Calu3 (cell line): ENCODE measurements around the gene ABL2. TPM values are rescaled to one million over a fixed set of nuclear protein-coding genes. Genes with fewer than 3 reads are reported as not detected.

Experiments
- BruUV-seq: library from RNA; stranded (reverse); fragments of 400-500 nt; replicated peaks from 2 replicates; lab custom pipeline; 2021; lab: Mats Ljungman, UMichigan
- CTCF ChIA-PET: fragments of 300-600 bp; sonication (Branson Sonifier 250); formaldehyde crosslinking; loops from one replicate; lab custom pipeline; 2022; ENCODE audit warnings: antibody characterized with exemption; lab: Charles Lee
- DNase-seq: peaks from one replicate; pipeline ENCODE4 v3.0.0; 2022
- H3K27ac Mint-ChIP-seq: one replicate; pipeline ENCODE4 v1.8.0; 2022; ENCODE audit warnings: mixed read lengths; ENCODE audit not compliant: unreplicated experiment
- H3K27me3 Mint-ChIP-seq: one replicate; pipeline ENCODE4 v1.8.0; 2022; ENCODE audit warnings: mixed read lengths; ENCODE audit not compliant: unreplicated experiment
- H3K36me3 Mint-ChIP-seq: one replicate; pipeline ENCODE4 v1.8.0; 2022; ENCODE audit warnings: mild to moderate bottlenecking, moderate library complexity, mixed read lengths; ENCODE audit not compliant: insufficient read depth, unreplicated experiment
- H3K4me1 Mint-ChIP-seq: one replicate; pipeline ENCODE4 v1.8.0; 2022; ENCODE audit warnings: mild to moderate bottlenecking, low read depth, mixed read lengths; ENCODE audit not compliant: unreplicated experiment
- H3K4me3 Mint-ChIP-seq: one replicate; pipeline ENCODE4 v1.8.0; 2022; ENCODE audit warnings: mild to moderate bottlenecking, low read depth, moderate library complexity, mixed read lengths; ENCODE audit not compliant: unreplicated experiment
- H3K9me3 Mint-ChIP-seq: one replicate; pipeline ENCODE4 v1.8.0; 2022; ENCODE audit warnings: low read depth, mixed read lengths; ENCODE audit not compliant: unreplicated experiment
- CTCF ChIP-seq: fragments of 200-600 bp; IDR thresholded peaks from one replicate; pipeline ENCODE4 v1.8.0; 2022; ENCODE audit warnings: antibody characterized with exemption; ENCODE audit not compliant: unreplicated experiment
- intact Hi-C: fragments of 100-400 bp; cut with micrococcal nuclease; formaldehyde crosslinking; loops from one replicate; pipeline ENCODE4 v1.10.0; 2022; ENCODE audit not compliant: unreplicated experiment
- total RNA-seq: library from RNA; stranded (reverse); gene quantifications from 2 replicates; pipeline ENCODE4 v1.2.3, GENCODE V29; 2022

ABL2 gene
- total RNA-seq, 1 experiment from 2014 or later: 47.8 TPM

GRCh38 chr1:179169616-179170467, 59.6 kb downstream of the ABL2 start:
- H3K36me3 Mint-ChIP-seq: no peaks in the 10 kb centered on the region
- no peaks in the 10 kb centered on the region for H3K9me3 Mint-ChIP-seq
- CTCF ChIA-PET: no interaction called here
- peak overlapping the region; percentile 69 for H3K27ac Mint-ChIP-seq
- H3K4me1 Mint-ChIP-seq: peaks cover 49% of the 10 kb centered on the region
- no TSS peak for BruUV-seq
- no peak for DNase-seq
- no peak overlapping the region for H3K4me3 Mint-ChIP-seq
- intact Hi-C loops: no loop called here
- H3K27me3 Mint-ChIP-seq: no peaks in the 10 kb centered on the region
- TF ChIP-seq CTCF: no peak

GRCh38 chr1:179168536-179168935, 60.9 kb downstream of the ABL2 start:
- H3K27me3 Mint-ChIP-seq: no peaks in the 10 kb centered on the region
- H3K4me1 Mint-ChIP-seq: peaks cover 59% of the 10 kb centered on the region
- CTCF ChIA-PET: no interaction called here
- no TSS peak for BruUV-seq
- H3K9me3 Mint-ChIP-seq: no peaks in the 10 kb centered on the region
- H3K4me3 Mint-ChIP-seq: no peak overlapping the region
- intact Hi-C loops: no loop called here
- no peak for TF ChIP-seq CTCF
- DNase-seq: no peak
- no peak overlapping the region for H3K27ac Mint-ChIP-seq
- no peaks in the 10 kb centered on the region for H3K36me3 Mint-ChIP-seq

DNA sequence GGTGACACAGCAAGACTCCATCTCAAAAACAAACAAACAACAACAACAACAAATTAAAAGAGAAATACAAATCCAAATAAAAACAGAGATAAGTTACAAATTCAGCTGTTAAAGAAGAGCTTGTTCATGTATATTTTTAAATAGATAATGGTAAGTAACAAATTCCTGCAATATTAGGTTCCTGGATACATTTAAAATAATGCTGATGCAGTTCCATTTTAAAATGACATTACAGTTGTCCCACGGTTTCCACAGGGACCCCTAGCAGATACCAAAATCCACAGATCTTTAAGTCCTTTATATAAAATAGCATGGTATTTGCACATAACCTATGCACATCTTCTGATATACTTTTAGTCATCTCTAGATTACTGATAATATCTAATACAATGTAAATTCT, 61.5 kb downstream of the ABL2 start:
- Mint-ChIP-seq H3K4me1 (peaks cover 61% of the 10 kb centered on the region), H3K27ac (no peak overlapping the region), H3K36me3 (no peaks in the 10 kb centered on the region), H3K4me3 (no peak overlapping the region), H3K27me3 (no peaks in the 10 kb centered on the region), H3K9me3 (no peaks in the 10 kb centered on the region)
- DNase-seq: no peak
- no TSS peak for BruUV-seq
- CTCF ChIA-PET: interaction anchor here (0.7 kb wide), 1 partner anchor 47 kb away, joined by 4 read pairs; no protein-coding TSS in a partner anchor
- intact Hi-C loops: no loop called here
- no peak for TF ChIP-seq CTCF

DNA sequence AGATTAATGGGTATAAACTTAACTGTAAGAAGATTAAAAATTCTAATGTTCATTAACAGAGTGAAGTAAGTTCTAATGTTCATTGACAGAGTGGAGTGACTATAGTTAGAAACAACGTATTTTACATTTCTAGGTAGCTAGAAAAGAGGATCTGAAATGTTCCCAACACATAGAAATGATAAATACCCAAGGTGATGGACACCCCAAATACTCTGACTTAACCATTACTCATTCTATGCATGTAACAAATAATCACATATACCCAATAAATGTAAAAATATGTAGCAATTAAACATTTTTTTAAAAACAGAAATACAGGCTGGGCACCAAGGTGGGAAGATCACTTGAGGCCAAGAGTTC, 62.1 kb downstream of the ABL2 start:
- BruUV-seq: no TSS peak
- DNase-seq: no peak
- Mint-ChIP-seq H3K36me3 (no peaks in the 10 kb centered on the region), H3K27ac (no peak overlapping the region), H3K9me3 (no peaks in the 10 kb centered on the region), H3K4me3 (no peak overlapping the region), H3K4me1 (peaks cover 61% of the 10 kb centered on the region), H3K27me3 (no peaks in the 10 kb centered on the region)
- TF ChIP-seq CTCF: no peak
- intact Hi-C loops: no loop called here
- CTCF ChIA-PET: interaction anchor here (0.7 kb wide), 1 partner anchor 47 kb away, joined by 4 read pairs; no protein-coding TSS in a partner anchor
